Cardiac muscle cell (in vitro differentiated cells and primary cell): ENCODE results near the gene MEX3B. TPM values are rescaled to one million over a fixed set of nuclear protein-coding genes. Genes with fewer than 3 reads are reported as not detected.

Source experiments
- DNase-seq, 2 donors: peaks; one replicate each; pipeline versions ENCODE4 v3.0.0 to v3.0.0-alpha.2; 2010 to 2017; ENCODE audit warnings: low read depth in 1 of 2, low spot score in 1 of 2
- H3K27ac ChIP-seq: fragments of 200-600 bp; sonication (generic); 2 replicates; pipeline ENCODE4 v1.5.1; 2016
- H3K27me3 ChIP-seq: fragments of 200-600 bp; sonication (generic); 2 replicates; pipeline ENCODE4 v1.6.0; 2016; ENCODE audit warnings: control low read depth
- H3K36me3 ChIP-seq: fragments of 200-600 bp; sonication (generic); 2 replicates; pipeline ENCODE4 v1.5.1; 2016; ENCODE audit warnings: control low read depth
- H3K4me1 ChIP-seq: fragments of 200-600 bp; sonication (generic); 2 replicates; pipeline ENCODE4 v1.8.1; 2017; ENCODE audit warnings: low read depth, mild to moderate bottlenecking, mixed run types
- H3K4me3 ChIP-seq: fragments of 200-600 bp; sonication (generic); 2 replicates; pipeline ENCODE4 v1.5.1; 2016; ENCODE audit warnings: mild to moderate bottlenecking
- H3K9me3 ChIP-seq: fragments of 200-600 bp; sonication (generic); 2 replicates; pipeline ENCODE4 v1.5.1; 2017; ENCODE audit warnings: low read depth, mild to moderate bottlenecking, control low read depth
- CTCF ChIP-seq: IDR thresholded peaks from 2 replicates; pipeline ENCODE4 v1.5.1; 2012; ENCODE audit warnings: low read depth, mild to moderate bottlenecking, low read length
- polyA plus RNA-seq: library from polyadenylated mRNA; unstranded; fragments of >200 nt; fragmentation: Nextera tagmentation; extraction: Ambion mirVana; gene quantifications from 2 replicates; pipeline ENCODE4 v1.2.1, GENCODE V29; 2016
- total RNA-seq: library from RNA; depleted of rRNA; stranded (reverse); fragments of >200 nt; gene quantifications from 2 replicates; pipeline ENCODE4 v1.2.3, GENCODE V29; 2016

Gene MEX3B
- total and polyA plus RNA-seq, 2 experiments from 2014 or later = 3.8 to 12.4 TPM

DNA sequence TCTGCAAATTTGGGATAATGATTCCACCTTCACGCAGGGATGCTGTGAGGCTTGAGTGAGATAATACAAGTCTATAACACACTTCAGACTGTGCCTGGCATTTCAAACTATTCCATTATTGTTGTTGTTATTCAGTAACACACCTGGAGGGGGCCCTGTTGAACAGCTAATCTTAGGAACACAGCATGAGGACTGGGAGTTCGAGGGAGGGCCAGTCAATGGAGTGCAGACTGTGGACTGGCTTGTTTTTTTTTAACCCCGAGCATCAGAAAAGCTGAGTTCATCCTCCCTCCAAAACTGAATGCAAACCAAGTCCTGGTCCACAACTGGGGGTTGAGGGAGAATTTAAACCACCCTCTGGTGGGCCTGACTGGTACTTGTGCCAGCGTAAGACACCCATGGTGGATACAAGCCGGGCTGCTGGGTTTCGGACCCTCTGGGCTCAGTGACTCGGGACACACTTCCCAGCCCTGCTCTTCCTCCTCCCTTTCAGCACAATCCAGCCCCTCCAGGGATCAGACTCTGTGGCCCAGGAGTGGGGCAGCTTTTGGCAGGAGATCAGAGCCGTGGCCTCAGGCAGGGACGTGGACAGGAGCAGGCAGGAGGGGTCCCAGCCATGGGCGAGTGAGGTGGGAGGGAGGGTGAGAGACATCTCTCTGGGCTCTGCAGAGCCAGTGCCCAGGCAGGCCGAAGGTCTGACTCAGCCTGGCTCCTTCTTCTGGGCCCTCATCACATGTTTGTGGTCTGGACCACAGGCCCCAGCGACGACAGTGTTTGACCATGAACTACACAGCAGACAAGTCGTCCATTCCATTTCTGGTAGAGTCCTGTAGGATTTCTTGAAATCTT lies 36.3 kb upstream of the MEX3B start:
- TF ChIP-seq CTCF = peak; percentile 24
- Histone ChIP-seq H3K4me1 (no peaks in the 10 kb centered on the region), H3K27me3 (peaks cover 9% of the 10 kb centered on the region), H3K36me3 (no peaks in the 10 kb centered on the region), H3K4me3 (no peak overlapping the region), H3K9me3 (no peaks in the 10 kb centered on the region), H3K27ac (no peak overlapping the region)
- DNase-seq = peak in 1 of 2 donors; percentile 86

DNA sequence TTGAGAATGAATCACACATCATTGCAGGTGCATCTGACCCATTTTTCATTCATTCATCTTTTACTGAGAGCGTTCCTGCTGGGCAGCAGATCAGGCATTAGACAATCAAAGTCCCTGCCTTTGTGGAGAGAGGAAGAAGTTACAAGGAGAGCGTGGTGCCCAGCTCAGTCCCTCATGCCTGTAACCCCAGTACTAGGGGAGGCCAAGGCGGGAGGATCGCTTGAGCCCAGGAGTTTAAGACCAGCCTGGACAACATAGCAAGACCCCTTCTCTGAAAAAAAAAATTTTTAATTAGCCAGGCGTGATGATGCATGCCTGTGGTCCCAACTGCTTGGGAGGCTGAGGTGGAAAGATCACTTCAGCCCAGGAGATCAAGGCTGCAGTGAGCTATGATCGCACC lies 35.0 kb upstream of the MEX3B start:
- Histone ChIP-seq H3K4me1 (no peaks in the 10 kb centered on the region), H3K4me3 (no peak overlapping the region), H3K9me3 (no peaks in the 10 kb centered on the region), H3K36me3 (no peaks in the 10 kb centered on the region), H3K27ac (no peak overlapping the region), H3K27me3 (peaks cover 9% of the 10 kb centered on the region)
- no peak for DNase-seq
- TF ChIP-seq CTCF = no peak

DNA sequence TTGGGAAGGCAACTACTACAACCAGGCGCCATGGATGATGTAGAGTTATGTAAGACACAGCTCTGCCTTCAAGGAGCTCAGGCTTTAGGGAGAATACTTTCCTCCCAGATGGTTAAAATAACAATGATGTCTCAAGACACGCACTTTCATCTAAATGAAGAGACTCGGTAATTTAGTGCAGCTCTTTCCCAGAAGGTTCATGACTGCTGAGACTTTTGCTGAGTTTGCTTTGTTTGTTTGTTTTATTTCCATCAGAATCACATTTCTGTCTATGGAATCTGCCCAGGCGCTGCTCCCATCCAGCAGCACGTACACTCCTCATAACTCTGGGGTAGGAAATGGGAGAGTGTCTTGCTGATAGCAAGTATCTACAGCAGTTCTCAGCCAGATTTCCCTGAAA lies 33.9 kb upstream of the MEX3B start:
- Histone ChIP-seq H3K9me3 (no peaks in the 10 kb centered on the region), H3K4me3 (no peak overlapping the region), H3K36me3 (no peaks in the 10 kb centered on the region), H3K27me3 (peaks cover 9% of the 10 kb centered on the region), H3K27ac (no peak overlapping the region), H3K4me1 (no peaks in the 10 kb centered on the region)
- peak in 1 of 2 donors; percentile 11 for DNase-seq
- no peak for TF ChIP-seq CTCF

DNA sequence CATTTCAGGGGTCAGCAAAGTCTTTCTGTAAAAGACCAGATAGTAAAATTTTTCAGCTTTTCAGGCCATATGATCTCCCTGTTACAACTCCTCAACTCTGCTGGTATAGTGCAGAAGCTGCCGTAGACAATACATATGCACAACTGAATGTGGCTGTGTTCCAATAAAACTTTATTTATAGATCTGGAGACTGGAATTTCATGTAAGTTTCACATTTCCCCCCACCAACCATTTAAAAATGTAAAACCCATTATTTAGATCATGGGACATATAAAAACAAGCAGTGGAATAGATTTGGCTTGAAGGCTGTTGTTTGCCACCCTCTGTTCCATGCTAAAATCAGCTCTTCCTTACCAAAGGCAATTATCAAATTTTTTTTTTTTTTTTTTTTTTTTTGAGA lies 28.8 kb upstream of the MEX3B start:
- no peak for DNase-seq
- no peak for TF ChIP-seq CTCF
- Histone ChIP-seq H3K27me3 (peaks cover 6% of the 10 kb centered on the region), H3K27ac (no peak overlapping the region), H3K36me3 (no peaks in the 10 kb centered on the region), H3K9me3 (no peaks in the 10 kb centered on the region), H3K4me1 (no peaks in the 10 kb centered on the region), H3K4me3 (no peak overlapping the region)

DNA sequence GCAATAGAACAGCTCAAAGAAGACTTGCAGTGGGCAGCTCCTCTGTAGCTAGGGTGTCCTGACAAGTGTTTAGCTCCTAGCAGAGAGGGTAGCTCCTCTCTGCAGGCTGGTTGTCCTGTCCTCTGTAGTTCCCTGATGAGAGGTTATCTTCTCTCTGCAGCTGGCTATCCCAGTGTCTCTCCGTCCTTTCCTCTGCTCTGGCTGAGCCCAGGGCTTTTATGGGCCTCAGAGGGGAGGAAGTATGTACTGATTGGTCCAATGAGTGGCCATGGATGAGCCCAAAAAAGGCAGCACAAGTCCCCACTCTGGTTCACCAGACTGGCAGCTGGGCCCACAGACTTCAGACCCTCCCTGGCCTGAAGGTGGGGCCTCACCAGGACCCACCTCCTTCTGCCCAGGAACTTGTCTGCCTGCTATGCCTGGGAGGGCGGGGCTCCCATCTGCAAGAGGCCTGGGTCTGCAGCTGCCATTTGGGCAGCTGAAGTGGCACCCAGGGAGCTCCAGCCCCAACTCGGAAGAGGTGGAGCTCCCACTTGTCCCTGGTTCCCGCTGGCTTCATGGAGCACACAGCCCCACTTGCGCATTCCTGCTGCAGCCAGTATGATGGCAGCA lies 27.2 kb upstream of the MEX3B start:
- no peaks in the 10 kb centered on the region for H3K9me3 ChIP-seq
- H3K4me1 ChIP-seq = no peaks in the 10 kb centered on the region
- H3K4me3 ChIP-seq = no peak overlapping the region
- no peak overlapping the region for H3K27ac ChIP-seq
- H3K36me3 ChIP-seq = no peaks in the 10 kb centered on the region
- no peak for DNase-seq
- peaks cover 3% of the 10 kb centered on the region for H3K27me3 ChIP-seq
- TF ChIP-seq CTCF = no peak
